ENCODE data around the gene OR10G3.

- TF ChIP-seq POLR2A (IDR thresholded peaks at IDR 0.05) (no peak), CTCF (IDR thresholded peaks at IDR 0.05) (no peak)
Measured at GRCh38 chr14:21543963-21544362, 35.9 kb downstream of the OR10G3 start.
